HTR-8/SVneo (cell line): ENCODE results near the gene PARL.
"Not testable (repeated sequence)": the region's sequence is repeated elsewhere in the genome, so short reads cannot be mapped to it uniquely, and the experiment has no call there.

ENCODE experiments used
- DNase-seq: peaks from one replicate; pipeline ENCODE4 v3.0.0; 2011; ENCODE audit warnings: low spot score, mixed read lengths; ENCODE audit not compliant: insufficient read length
- FAIRE-seq: peaks from 2 replicates; lab custom pipeline; 2011; peaks lifted over from hg19 to GRCh38; lab: Jason Lieb, UNC

PARL gene

DNA sequence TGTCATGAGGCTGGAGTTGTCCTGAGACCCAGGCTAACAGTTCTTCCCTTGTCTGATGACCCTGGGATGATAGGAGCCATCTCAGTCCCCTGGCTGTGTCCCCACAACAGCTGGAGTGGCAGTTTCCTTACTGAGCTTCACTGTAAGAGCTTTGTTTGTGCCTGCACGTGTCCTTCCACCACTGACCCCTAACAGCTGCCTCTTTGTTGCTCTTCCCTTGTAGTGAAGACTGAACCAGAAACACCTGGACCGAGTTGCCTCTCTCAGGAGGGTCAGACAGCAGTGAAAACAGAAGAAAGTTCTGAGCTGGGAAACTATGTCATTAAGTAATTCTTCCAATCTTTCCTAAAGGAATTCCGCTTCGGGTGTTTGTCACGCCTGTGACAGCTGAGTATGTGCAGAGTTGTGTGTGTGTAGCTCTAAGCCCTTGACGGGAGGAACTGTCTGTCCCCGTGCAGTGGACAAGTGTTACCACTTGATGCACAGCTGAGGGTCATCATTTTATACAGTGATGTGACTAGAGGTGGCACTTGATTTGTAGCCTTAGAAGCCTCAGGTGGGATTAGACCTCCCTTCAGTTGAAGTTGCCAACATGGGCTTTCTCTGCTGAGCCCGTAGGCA lies 84.3 kb downstream of the PARL start:
- DNase-seq = no peak
- no peak for FAIRE-seq

DNA sequence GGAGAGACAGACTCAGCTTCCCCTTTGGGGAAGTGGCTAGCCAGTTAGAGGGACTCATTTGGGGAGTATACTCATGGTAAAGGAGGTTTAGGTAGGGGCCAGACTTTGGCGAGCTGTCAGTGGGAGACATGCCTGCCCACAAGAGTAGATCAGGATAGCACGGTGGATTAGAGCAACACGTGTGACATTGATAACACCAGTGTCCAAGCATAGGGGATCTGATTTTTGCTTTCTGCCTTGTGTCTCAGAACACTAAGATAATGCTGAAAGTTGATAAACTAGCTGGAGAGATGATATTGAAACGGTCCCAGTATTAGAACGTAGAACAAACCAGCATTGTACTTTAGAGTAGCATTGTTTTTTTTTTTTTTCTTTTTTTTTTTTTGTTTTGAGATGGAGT lies 85.2 kb downstream of the PARL start:
- DNase-seq = no peak
- no peak for FAIRE-seq

DNA sequence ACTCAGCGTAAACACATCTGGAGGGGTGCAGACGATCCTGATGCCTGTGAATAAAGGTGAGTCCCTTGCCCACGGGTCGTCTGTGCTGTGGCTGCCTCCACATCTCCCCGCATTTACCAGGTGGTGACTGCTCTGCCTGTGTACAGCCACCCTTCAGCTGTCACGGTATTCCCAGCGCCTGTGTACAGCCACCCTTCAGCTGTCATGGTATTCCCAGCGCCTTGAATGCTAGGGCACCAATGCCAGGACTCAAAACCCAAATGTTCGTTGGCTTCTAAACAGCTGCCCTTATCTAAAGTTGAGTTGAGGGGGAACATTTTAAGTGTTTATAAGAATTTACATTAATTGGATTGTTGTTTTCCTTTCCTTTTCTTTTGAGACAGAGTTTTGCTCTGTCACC lies 86.7 kb downstream of the PARL start:
- DNase-seq = no peak
- FAIRE-seq = no peak

DNA sequence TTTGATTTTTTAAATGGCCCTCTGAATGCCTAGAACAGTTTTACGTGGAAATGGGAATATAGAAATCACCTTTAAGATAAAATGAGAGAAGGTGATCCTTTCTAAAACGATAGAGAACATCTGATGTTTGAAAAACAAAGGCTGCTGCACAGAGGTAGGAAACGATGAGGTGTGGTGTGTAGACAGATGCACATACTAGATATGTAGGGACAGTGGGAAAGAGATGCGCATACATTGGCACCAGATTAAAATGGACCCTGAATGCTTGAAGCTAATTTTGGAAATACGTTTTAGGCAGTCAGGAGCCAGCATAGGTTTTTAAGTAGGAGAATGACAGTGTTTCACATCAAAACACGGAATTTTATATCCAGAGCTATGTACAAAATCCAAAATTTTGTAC lies 88.3 kb downstream of the PARL start:
- FAIRE-seq = no peak

DNA sequence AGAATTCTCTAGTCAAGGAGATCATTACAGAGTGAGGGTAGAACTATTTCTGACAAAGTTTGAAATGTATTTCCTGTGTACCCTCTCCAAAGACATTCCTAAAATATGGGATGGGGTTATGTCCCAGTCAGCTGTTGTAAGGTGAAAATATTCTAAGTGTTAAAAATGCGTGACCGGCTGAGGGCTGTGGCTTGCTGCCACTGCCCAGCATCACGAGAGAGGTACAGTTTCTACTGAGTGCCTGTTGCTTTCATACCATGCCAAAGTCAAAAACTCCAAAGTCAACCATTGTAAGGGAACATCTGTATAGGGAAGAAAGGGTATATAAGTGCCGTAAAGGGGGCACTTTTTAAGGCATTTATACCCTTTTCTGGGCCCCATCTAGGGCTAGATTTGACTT lies 90.2 kb downstream of the PARL start:
- DNase-seq (no peak), FAIRE-seq (no peak)

More for the DNA sequence above, 88.3 kb downstream of the PARL start:
- DNase-seq = no peak

DNA sequence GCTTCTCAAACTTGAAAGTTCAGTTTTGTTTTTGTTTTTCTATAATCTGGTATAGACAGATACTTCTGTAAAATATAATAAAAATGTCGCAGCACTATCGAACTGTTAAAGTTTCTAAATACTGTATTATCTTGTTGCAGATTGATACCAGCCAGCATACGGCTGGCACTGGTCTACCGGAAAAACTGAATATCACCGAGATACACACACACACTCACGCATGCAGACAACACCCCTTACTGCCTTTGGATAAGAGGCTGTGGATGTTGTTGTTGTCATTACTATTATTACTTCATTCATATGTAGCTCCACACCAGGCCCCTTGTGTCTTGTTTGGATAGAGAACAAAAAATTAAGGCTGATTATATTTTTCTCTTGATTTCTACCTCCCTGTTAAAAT lies 91.7 kb downstream of the PARL start:
- DNase-seq (no peak), FAIRE-seq (no peak)

DNA sequence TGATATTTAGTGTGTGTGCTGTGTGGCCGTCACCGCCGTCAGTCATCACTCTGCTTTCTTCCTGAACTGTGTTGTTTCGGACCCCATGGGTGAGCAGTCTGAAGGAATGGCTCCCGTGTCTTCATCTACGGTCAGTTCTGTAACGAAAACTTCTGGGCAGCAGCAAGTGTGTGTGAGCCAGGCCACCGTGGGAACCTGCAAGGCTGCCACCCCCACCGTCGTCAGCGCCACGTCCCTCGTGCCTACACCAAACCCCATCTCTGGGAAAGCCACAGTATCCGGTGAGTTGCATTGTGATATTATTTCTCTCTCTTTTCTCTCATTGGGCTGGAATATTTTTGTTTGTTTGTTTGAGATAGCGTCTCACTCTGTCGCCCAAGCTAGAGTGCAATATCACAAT lies 94.0 kb downstream of the PARL start:
- DNase-seq (no peak), FAIRE-seq (no peak)

DNA sequence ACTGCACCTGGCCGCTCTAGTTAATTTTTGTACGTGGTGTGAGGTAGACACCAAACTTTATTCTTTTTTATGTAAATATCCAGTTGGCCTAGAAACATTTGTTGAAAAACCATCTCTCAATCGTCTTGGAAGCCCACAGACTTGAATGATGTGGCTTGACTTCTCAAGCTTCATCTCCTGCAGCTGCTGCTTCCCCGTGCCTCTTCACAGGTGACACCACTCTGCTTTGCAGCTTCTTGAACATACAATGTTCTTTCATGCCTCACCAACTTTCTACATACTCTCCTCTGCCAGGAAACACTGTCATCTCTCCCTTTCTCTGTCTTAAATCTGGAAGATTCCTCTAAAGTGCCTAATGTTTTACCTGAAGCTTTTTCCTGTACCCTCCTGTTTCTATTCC lies 94.9 kb downstream of the PARL start:
- FAIRE-seq = no peak

DNA sequence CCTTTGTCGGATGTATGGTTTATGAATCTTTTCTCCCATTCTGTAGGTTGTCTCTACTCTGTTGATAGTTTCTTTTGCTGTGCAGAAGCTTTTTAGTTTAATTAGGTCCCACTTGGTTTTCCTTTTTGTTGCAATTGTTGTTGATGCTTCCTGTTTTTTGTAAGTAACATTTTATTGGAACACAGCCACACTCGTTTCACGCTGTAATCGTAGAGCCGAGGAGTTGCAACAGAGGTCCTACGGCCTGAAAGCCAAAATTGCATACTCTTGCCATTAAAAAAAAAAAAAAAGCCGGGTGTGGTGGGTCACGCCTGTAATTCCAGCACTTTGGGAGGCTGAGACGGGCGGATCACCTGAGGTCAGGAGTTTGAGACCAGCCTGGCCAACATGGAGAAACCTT lies 100.2 kb downstream of the PARL start:
- FAIRE-seq, DNase-seq: not testable (repeated sequence)

More for the DNA sequence above, 94.9 kb downstream of the PARL start:
- no peak for DNase-seq

DNA sequence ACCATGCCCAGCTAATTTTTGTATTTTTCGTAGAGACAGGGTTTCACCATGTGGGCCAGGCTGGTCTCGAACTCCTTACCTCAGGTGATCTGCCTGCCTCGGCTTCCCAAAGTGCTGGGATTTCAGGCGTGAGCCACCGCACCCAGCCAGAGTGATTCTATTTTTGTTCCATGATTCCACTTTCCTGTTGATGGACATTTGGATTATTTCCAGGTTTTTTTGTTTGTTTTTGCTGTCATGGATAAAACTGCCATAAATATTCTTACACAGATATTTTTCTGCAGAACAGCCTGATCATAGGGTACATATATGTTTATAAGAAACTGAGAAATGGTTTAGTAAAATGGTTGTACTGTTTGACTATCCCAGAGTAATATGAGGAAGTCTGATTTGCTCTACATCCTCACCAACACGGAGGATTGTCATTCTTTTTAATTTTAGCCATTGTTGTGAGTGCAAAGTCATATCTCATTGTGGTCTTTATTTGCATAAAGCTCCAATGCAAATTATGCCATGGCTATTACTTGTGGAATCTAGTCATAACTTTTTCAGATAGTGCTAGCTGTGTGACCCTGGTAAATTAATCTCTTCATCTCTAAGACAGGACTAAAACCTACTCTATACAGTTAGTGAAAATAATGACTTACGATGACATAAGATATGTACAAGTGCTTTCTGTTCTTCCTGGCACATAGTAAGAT lies 102.0 kb downstream of the PARL start:
- no peak for DNase-seq
- FAIRE-seq = no peak

DNA sequence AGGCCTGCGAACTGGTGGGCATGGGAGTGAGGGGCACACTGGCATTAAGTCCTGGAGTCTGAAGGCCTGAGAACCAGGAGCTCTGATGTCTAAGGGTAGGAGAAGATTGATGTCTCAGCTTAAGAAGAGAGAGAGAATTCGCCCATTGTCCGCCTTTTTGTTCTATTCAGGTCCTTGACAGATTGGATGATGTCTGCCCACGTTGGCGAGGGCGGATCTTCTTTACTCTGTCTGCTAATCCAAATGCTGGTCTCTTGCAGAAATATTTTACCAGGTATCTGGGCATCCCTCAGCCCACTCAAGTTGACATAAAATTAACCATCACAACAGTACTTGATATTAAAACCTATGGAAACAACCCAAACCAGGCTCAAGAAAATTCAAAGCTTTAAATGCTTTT lies 103.4 kb downstream of the PARL start:
- FAIRE-seq (no peak), DNase-seq (no peak)

DNA sequence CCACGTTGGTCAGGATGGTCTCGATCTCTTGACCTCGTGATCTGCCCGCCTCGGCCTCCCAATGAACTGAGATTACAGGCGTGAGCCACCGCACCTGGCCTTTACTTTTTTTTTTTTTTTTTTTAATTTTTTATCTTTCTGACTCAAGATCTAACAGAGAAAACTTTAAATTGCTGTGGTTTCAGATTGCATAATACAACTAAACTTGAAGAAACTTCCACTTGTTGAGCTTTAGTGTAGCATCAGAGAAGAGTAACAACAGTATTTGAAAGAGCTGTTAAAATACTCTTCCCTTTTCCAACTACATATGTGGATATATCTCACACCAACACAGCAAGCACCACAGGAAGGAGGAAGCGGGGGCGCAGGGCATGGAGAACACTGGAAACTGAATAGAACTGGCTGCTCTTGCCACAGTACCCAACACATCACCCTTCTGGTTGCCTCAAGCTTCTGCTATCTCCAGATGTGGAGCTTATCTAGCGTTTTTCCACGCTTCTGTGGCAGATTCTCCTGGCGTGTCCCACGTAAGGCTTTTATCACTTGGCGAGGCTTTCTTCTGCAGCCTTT lies 104.7 kb downstream of the PARL start:
- DNase-seq = no peak
- FAIRE-seq = no peak
